Measurements from ENCODE around the gene UQCR11.

GRCh38 chr19:1608359-1609102, 3.3 kb upstream of the UQCR11 start:
- TF ChIP-seq CTCF (IDR thresholded peaks at IDR 0.05; ENCODE audit: borderline replicate concordance, extremely low read depth, low read length, poor library complexity, severe bottlenecking) = no peak
- TF ChIP-seq EZH2 (IDR thresholded peaks at IDR 0.05; ENCODE audit: borderline replicate concordance, low read depth, low read length, severe bottlenecking) = no peak

Measured in DND-41 (cell line).